ENCODE measurements around the gene PDPN. TPM values are rescaled to one million over a fixed set of nuclear protein-coding genes. Genes with fewer than 3 reads are reported as not detected.

PDPN gene
- total and polyA plus RNA-seq, 2 of the 4 experiments (the other 2 are of a cell fraction): 0.31 TPM; not detected in 1

- H3K23ac ChIP-seq (ENCODE audit: low read depth, low read length): no peak overlapping the region
- peaks cover 2% of the 10 kb centered on the region; the same call in 1 of the 2 replicates for H3K4me1 ChIP-seq (ENCODE audit: control insufficient read depth, insufficient read depth, low read length)
- in situ Hi-C loops (cut with MboI; ENCODE audit: low sequenced_read_pairs) (no loop called here), intact Hi-C loops (cut with micrococcal nuclease) (no loop called here), dilution Hi-C loops (cut with HindIII; ENCODE audit: low sequenced_read_pairs, unreplicated experiment) (no loop called here)
- H2BK5ac ChIP-seq (ENCODE audit: low read depth, low read length, poor library complexity, severe bottlenecking): no peak overlapping the region
- no peak overlapping the region for H3K9ac ChIP-seq (ENCODE audit: low read depth, low read length)
- no peak overlapping the region for H2BK20ac ChIP-seq (ENCODE audit: low read depth, low read length)
- peak overlapping the region; percentile 74; the same call in 1 of the 2 replicates for H3K18ac ChIP-seq (ENCODE audit: low read depth, low read length)
- CTCF ChIA-PET: no interaction called here
- TF ChIP-seq FOS (IDR thresholded peaks at IDR 0.05; ENCODE audit: low read depth, low read length) (no peak), RFX5 (IDR thresholded peaks at IDR 0.05; ENCODE audit: low read depth, low read length) (no peak), POLR2A (IDR thresholded peaks at IDR 0.05; ENCODE audit: low read depth, low read length) (no peak), CEBPB (IDR thresholded peaks at IDR 0.05; ENCODE audit: low read depth, low read length) (no peak), MAZ (IDR thresholded peaks at IDR 0.05; ENCODE audit: borderline replicate concordance, low read depth, low read length) (no peak), RAD21 (IDR thresholded peaks at IDR 0.05; ENCODE audit: low read length) (no peak), SMC3 (IDR thresholded peaks at IDR 0.05; ENCODE audit: low read depth, low read length) (no peak), RCOR1 (IDR thresholded peaks at IDR 0.05; ENCODE audit: insufficient replicate concordance, low read length) (no peak), MAFK (IDR thresholded peaks at IDR 0.05; ENCODE audit: low read depth, low read length) (no peak), USF2 (IDR thresholded peaks at IDR 0.05; ENCODE audit: low read depth, low read length) (no peak), MXI1 (IDR thresholded peaks at IDR 0.05; ENCODE audit: borderline replicate concordance, low read depth, low read length) (no peak)
- TF ChIP-seq, protein P1, sequence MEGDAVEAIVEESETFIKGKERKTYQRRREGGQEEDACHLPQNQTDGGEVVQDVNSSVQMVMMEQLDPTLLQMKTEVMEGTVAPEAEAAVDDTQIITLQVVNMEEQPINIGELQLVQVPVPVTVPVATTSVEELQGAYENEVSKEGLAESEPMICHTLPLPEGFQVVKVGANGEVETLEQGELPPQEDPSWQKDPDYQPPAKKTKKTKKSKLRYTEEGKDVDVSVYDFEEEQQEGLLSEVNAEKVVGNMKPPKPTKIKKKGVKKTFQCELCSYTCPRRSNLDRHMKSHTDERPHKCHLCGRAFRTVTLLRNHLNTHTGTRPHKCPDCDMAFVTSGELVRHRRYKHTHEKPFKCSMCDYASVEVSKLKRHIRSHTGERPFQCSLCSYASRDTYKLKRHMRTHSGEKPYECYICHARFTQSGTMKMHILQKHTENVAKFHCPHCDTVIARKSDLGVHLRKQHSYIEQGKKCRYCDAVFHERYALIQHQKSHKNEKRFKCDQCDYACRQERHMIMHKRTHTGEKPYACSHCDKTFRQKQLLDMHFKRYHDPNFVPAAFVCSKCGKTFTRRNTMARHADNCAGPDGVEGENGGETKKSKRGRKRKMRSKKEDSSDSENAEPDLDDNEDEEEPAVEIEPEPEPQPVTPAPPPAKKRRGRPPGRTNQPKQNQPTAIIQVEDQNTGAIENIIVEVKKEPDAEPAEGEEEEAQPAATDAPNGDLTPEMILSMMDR (conservative IDR thresholded peaks at IDR 0.05; ENCODE audit: low read depth, low read length): no peak
- H4K8ac ChIP-seq (ENCODE audit: low read depth in 2 of 2, low read length in 2 of 2): no peak overlapping the region
- no peak overlapping the region; the same call in 1 of the 2 replicates for H3K4me2 ChIP-seq (ENCODE audit: low read depth, low read length)
- no peak overlapping the region for H2BK15ac ChIP-seq (ENCODE audit: low read depth, low read length)
- whole genome bisulfite sequencing, 2 experiments (ENCODE audit: extremely low coverage in 2 of 2, insufficient read length in 1 of 2): 50% methylated on average over 1 of the region's 5 CpGs; no CpG with 5 or more reads in 1 of the 2 experiments
- no peak overlapping the region for H2AFZ ChIP-seq (replicated peaks; ENCODE audit: low read length, poor library complexity)
- H3K56ac ChIP-seq (ENCODE audit: extremely low read depth, insufficient read depth, low read length): no peak overlapping the region
- H3K4ac ChIP-seq (ENCODE audit: low read depth, low read length): no peak overlapping the region
- no peak overlapping the region for H2BK120ac ChIP-seq (ENCODE audit: low read depth, low read length)
- H3K4me3 ChIP-seq (ENCODE audit: insufficient read depth, low read depth, low read length): no peak overlapping the region
- no peaks in the 10 kb centered on the region for H3K36me3 ChIP-seq (ENCODE audit: control insufficient read depth, insufficient read depth, low read length)
- DNase-seq (peak; percentile 12), ATAC-seq (ENCODE audit: low read depth) (no peak)
- H4K5ac ChIP-seq (ENCODE audit: low read depth, low read length): peak overlapping the region; percentile 90; the same call in 1 of the 2 replicates
- H4K20me1 ChIP-seq (ENCODE audit: insufficient read depth, low read length): no peaks in the 10 kb centered on the region
- H3K14ac ChIP-seq (replicated peaks; ENCODE audit: low read depth, low read length): no peak overlapping the region
- H3K27ac ChIP-seq (ENCODE audit: insufficient read depth, low read length): peak overlapping the region; percentile 100
- BruUV-seq (replicated peaks): no TSS peak
- no peaks in the 10 kb centered on the region for H3K79me1 ChIP-seq (ENCODE audit: low read depth in 1 of 2, low read length in 2 of 2)
- POLR2A ChIA-PET (ENCODE audit: unreplicated experiment): no interaction called here
- peaks cover 22% of the 10 kb centered on the region for H3K9me3 ChIP-seq (ENCODE audit: control insufficient read depth, insufficient read depth, low read length)
- no peak overlapping the region for H2AK9ac ChIP-seq (replicated peaks; ENCODE audit: low read depth, low read length, poor library complexity)
- H3K9me1 ChIP-seq (ENCODE audit: insufficient read depth, low read length): no peaks in the 10 kb centered on the region
- no peaks in the 10 kb centered on the region for H3K27me3 ChIP-seq (ENCODE audit: control insufficient read depth, insufficient read depth, low read length)
- H4K91ac ChIP-seq (ENCODE audit: insufficient read depth, low read depth, low read length): peak overlapping the region; percentile 47; the same call in 1 of the 2 replicates
- H2AK5ac ChIP-seq (ENCODE audit: low read depth, low read length): no peak overlapping the region; the same call in 1 of the 2 replicates
These were observed 32.6 kb downstream of the PDPN start for GRCh38 chr1:13616234-13616633.

Measured in IMR-90 (cell line).